GM19035 (cell line): ENCODE results near the gene SFMBT1.
A peak's percentile ranks its signal among the peaks of the same experiment; 100 is the strongest.
"Not testable (repeated sequence)": the region's sequence is repeated elsewhere in the genome, so short reads cannot be mapped to it uniquely, and the experiment has no call there.

Experiments
- ATAC-seq: cut with Tn5 transposase; IDR thresholded peaks from one replicate; pipeline ENCODE4 v1.9.1; 2021; ENCODE audit not compliant: unreplicated experiment

The SFMBT1 gene

GRCh38 chr3:53073553-53074365, 27.9 kb upstream of the SFMBT1 start:
- no peak for ATAC-seq

DNA sequence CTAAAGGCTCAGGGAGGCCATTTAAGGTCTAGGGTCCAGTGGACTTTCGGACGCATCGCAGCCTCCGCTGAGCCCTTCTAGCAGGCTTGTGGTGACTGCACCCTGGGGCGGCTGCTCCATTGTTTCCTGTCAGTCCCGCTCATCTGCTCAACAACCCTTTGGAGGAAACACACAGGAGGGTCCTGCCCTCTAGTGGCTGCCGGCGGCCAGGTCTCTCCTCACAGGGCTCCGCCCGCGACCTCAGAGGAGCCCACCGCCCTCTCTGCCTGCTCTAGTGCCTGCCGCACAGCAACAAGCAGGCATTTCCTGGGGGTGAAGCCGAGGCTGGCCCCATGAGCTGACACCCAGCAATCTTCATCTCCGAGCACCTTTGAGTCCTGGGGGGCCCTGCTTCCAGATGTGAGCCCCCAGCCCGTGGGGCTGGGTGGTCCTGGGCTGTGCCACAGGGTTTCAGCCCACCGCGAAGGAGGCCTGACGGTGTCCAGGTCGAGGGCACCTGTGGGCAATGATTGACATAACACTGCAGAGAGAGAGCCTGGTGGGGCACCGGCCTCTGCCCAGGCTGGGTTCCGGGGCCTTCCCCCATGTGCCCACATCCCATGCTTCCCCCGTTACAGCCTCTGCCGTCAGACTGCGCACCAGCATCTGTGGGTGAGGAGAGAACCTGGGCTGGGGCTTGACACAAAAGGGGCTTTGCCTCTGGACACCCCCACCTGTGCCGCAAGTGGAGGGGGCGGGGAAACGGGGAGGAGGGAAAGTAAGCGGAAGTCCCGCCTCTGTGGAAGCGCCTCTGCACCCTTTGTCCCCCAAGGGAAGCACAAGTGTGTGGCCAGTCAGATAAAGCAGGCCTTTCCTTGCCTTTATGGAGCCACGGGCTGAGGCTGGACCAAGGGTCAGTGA, 27.0 kb upstream of the SFMBT1 start:
- peak; percentile 86 for ATAC-seq

- no peak for ATAC-seq
These were observed 26.1 kb upstream of the SFMBT1 start for GRCh38 chr3:53071882-53072431.

- ATAC-seq, result no peak
These were observed 23.7 kb upstream of the SFMBT1 start for GRCh38 chr3:53069422-53070068.

DNA sequence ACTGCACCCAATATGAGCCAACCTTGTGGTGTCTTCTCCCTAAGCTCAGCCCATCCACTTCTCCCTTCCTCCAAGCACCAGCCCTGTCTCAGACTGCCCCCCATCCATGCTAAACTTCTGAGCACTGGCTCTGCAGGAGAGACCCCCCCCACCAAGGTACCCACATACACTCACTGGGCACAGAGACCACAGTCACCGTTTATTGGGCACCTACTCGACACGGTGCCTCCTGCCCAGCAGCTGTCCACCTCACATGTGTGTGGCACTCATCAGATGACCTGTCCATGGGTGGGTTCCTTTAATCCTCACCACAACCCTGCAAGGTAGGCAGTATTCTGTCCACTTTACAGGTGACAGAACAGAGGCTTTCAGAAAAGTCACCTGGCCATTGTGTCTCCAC, 22.3 kb upstream of the SFMBT1 start:
- ATAC-seq, result no peak

- no peak for ATAC-seq
These were observed 21.7 kb upstream of the SFMBT1 start for GRCh38 chr3:53067567-53067966.

DNA sequence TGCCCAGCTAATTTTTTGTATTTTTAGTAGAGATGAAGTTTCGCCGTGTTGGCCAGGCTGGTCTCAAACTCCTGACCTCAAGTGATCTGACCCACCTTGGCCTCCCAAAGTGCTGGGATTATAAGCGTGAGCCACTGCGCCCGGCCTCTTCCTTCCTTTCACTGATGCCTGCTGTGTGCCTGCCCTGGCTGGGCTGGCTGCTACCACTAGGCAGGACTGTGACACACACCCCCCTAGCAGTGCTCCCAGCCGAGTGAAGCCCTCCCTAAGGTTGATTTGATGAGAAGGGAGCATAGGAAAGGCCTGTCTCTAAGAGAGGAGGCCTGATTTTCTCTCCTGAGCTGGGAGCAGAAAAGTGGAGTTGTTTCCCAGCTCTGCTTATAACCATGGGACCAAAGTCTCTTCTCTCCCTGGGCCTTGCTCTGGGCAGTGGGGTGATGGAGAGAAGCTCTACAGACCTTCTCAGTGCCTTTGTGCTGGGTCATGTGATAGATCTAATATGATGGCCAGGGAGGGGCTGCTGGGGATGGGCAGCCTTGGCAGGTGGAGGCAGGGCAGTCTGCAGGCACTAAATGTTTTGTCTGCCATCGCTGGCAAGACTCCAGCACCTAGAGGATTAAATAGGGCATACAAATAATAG, 20.1 kb upstream of the SFMBT1 start:
- ATAC-seq, result no peak

GRCh38 chr3:53062905-53063304, 17.0 kb upstream of the SFMBT1 start:
- no peak for ATAC-seq

DNA sequence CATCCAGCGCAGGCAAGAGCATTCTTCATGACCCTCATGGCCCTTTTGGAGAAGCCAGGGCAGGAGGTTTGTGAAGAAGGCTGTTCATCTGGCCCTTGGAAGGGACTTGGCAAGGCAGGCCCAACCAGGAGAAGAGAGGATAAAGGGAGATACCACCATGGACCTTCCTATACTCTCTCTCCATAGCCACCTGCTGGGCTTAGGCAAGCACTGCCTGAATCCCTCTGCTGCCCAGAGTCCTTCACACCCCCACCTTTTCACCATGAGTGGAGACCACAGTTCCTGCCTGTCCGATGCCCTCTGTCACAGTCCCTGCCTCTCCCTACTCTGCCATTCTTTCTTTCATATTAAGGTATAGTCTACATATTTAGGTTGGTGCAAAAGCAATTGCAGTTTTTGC, 10.6 kb upstream of the SFMBT1 start:
- no peak for ATAC-seq

- ATAC-seq, result not testable (repeated sequence)
These were observed 8.4 kb upstream of the SFMBT1 start for GRCh38 chr3:53054233-53054632.

DNA sequence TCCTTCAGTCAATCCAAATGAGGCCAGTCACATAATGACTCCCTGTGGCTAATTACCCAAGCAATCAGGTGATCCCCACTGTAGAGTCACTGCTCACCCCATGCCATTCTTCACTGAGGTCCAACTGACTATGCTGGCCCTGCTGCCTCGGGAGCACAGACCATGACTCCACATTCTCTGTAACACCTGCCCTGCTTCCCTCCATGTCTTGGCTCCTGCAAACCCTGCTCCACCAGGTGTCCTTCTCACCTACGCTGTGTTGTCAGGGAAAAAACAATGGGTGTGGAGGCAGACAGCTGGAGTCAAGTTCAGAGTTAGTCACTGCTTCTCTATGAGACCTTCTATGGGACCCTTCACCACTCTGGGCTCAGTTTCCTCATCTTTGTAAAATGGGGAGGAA, 6.1 kb upstream of the SFMBT1 start:
- no peak for ATAC-seq

GRCh38 chr3:53049987-53050386, 4.1 kb upstream of the SFMBT1 start:
- ATAC-seq, result no peak

DNA sequence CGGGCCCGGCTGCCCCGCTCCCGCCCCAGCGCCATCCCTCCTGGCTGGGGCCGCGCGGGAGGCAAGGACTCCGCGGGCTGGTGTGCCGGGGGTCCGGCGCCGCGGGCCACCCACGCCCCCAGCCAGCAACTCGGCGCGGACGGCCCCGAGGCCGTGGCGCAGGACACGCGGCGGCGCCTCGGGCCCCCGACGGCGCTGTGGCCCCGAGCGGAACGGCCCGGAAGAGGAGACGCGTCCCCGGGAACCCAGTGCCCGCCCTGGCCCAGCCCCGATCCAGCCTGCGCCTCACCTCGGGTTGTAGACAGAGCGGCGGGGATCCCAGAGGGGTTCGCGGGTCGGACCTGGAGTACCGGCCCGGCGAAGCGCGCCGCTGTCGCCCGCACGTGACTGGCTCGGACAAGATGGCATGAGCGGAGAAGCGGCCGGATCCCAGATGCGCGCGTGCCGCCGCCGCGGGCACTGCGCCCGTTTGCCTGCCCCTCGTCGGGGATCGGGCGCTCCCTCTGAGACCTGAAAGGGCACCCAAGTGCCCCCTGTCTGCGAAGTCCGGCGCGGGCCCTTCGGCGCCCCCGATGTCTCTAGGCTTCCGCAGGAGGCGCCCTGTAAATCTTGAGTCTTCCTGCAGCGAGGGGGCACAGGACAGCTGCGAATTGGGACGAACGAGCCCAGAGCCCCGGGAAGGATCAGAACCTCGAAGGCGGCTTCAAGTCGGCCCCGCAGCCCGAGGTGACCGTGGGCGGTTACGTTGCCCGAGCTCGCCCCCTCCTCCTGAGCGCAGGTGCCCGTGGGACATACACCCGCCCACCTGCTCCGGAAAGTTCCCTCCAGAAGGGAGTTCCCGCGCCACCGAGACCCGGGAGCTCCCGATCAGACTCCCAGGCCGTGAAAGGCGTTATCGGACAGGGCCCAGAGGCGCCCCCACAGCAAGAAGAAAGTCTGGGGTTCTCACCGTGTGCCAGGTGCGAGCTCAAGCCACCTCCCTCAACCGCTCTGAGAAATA, 598 bp upstream of the SFMBT1 start:
- peak; percentile 41 for ATAC-seq

- ATAC-seq, result peak; percentile 46
These were observed 959 bp downstream of the SFMBT1 start for GRCh38 chr3:53044711-53045517.

DNA sequence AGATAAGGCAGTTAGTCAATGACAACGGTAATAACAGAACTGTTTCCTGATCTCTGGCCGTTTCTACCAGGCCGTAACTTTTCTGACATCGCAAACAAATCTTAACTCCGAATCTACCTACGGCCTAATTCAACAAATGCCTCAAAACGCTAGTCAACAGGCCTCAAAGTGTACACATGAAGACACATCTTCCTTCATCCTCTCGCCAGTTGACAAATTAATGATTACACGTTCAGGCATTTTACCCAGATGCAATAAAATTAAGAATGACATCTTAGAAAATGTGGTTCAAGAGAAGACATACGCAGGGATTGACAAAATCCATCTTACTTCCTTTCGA, 1.5 kb downstream of the SFMBT1 start:
- no peak for ATAC-seq

- no peak for ATAC-seq
These were observed 2.1 kb downstream of the SFMBT1 start for GRCh38 chr3:53043738-53044137.

GRCh38 chr3:53042651-53043050, 3.2 kb downstream of the SFMBT1 start:
- ATAC-seq, result no peak

DNA sequence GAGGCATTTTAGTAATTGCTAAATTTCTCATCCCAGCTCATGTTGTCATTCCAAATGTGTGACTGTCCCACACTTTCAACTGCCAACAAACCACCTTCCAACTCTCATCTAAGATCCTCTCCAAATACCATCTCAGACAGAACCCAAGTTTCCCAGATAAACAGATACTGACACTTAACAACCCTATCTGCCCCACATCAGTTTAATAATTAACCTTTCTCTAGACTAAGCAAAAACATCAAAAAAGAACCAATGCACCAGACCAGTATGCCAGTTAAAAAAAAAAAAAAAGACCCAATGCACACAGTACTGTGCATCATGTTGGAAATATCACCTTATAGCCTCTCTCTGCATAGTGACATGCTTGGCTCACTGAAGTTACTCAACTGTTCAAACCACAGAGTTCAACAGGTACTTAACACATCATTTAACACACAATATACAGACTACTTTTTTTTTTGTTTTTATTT, 5.5 kb downstream of the SFMBT1 start:
- ATAC-seq, result no peak

GRCh38 chr3:53039376-53039752, 6.5 kb downstream of the SFMBT1 start:
- no peak for ATAC-seq
